SU-DHL-6 (cell line): ENCODE data around the gene CBFA2T3.
"Not testable (repeated sequence)": the region's sequence is repeated elsewhere in the genome, so short reads cannot be mapped to it uniquely, and the experiment has no call there.

Experiments
- H2AFZ ChIP-seq: fragments of 200-600 bp; sonication (generic); 2 replicates; pipeline ENCODE4 v1.6.1; 2014; ENCODE audit warnings: low read depth, mild to moderate bottlenecking, moderate library complexity, mixed read lengths, antibody characterized with exemption, low read length; ENCODE audit not compliant: severe bottlenecking
- H3F3A ChIP-seq: fragments of 200-600 bp; shearing (Covaris generic); 2 replicates; pipeline ENCODE4 v1.6.0; 2016; ENCODE audit warnings: antibody characterized with exemption, mild to moderate bottlenecking; ENCODE audit not compliant: insufficient read depth
- H3K27ac ChIP-seq: fragments of 200-600 bp; sonication (generic); 2 replicates; pipeline ENCODE4 v1.5.1; 2016; ENCODE audit warnings: low read depth, mild to moderate bottlenecking, low read length, moderate library complexity, mixed read lengths
- H3K27me3 ChIP-seq: fragments of 200-600 bp; sonication (generic), shearing (Covaris generic); 2 replicates; pipeline ENCODE4 v1.6.0; 2014; ENCODE audit warnings: mild to moderate bottlenecking, low read length
- H3K36me3 ChIP-seq: fragments of 200-600 bp; sonication (generic); 2 replicates; pipeline ENCODE4 v1.6.1; 2014; ENCODE audit warnings: mild to moderate bottlenecking, low read length, mixed read lengths
- H3K4me2 ChIP-seq: fragments of 300-600, 200-600 bp; shearing (Covaris generic), sonication (generic); 2 replicates; pipeline ENCODE4 v1.6.0; 2014; ENCODE audit warnings: low read length, low read depth, mild to moderate bottlenecking; ENCODE audit not compliant: poor library complexity, severe bottlenecking
- H3K4me3 ChIP-seq: fragments of 200-600 bp; sonication (generic); 2 replicates; pipeline ENCODE4 v1.5.1; 2014; ENCODE audit warnings: antibody characterized with exemption, low read length, mild to moderate bottlenecking, mixed read lengths; ENCODE audit not compliant: insufficient read depth, poor library complexity, severe bottlenecking
- H3K79me2 ChIP-seq: fragments of 200-600 bp; sonication (generic); 2 replicates; pipeline ENCODE4 v1.6.1; 2014; ENCODE audit warnings: mild to moderate bottlenecking, low read length, moderate library complexity; ENCODE audit not compliant: insufficient read depth
- H3K9ac ChIP-seq: fragments of 200-600 bp; sonication (generic); 2 replicates; pipeline ENCODE4 v1.7.0; 2014; ENCODE audit warnings: mild to moderate bottlenecking, low read length
- H3K9me2 ChIP-seq: fragments of 200-600 bp; sonication (generic); replicated peaks from 2 replicates; pipeline ENCODE4 v1.6.1; 2014; ENCODE audit warnings: low read length; ENCODE audit not compliant: insufficient read depth
- H3K9me3 ChIP-seq: fragments of 200-600 bp; sonication (generic); 2 replicates; pipeline ENCODE4 v1.6.1; 2014; ENCODE audit warnings: low read length, mixed read lengths; ENCODE audit not compliant: insufficient read depth
- H4K20me1 ChIP-seq: fragments of 200-600 bp; sonication (generic); 2 replicates; pipeline ENCODE4 v1.6.1; 2014; ENCODE audit warnings: low read depth, mild to moderate bottlenecking, antibody characterized with exemption, low read length, moderate library complexity, mixed read lengths
- CTCF ChIP-seq: fragments of 200-600 bp; sonication (generic); IDR thresholded peaks from one replicate; pipeline ENCODE4 v1.5.1; 2017; ENCODE audit warnings: antibody characterized with exemption, mild to moderate bottlenecking, low read length, moderate library complexity; ENCODE audit not compliant: insufficient read depth, poor library complexity, severe bottlenecking
- EZH2phosphoT487 ChIP-seq: fragments of 200-600 bp; sonication (generic), shearing (Covaris generic); conservative IDR thresholded peaks from 2 replicates; pipeline ENCODE4 v1.6.1; 2018; ENCODE audit warnings: mild to moderate bottlenecking, antibody characterized with exemption, low read length, moderate library complexity, mixed read lengths

The CBFA2T3 gene

GRCh38 chr16:88896238-88897070, 80.6 kb downstream of the CBFA2T3 start:
- H3F3A ChIP-seq: no peaks in the 10 kb centered on the region
- no peaks in the 10 kb centered on the region for H3K9me2 ChIP-seq
- H3K36me3 ChIP-seq: no peaks in the 10 kb centered on the region
- no peak for TF ChIP-seq CTCF
- TF ChIP-seq EZH2phosphoT487: no peak
- no peak overlapping the region for H3K27ac ChIP-seq
- no peaks in the 10 kb centered on the region for H3K9me3 ChIP-seq
- peaks cover 4% of the 10 kb centered on the region; the same call in 1 of the 2 replicates for H3K79me2 ChIP-seq
- H3K9ac ChIP-seq: no peak overlapping the region
- no peak overlapping the region for H3K4me2 ChIP-seq
- no peaks in the 10 kb centered on the region for H3K27me3 ChIP-seq
- H4K20me1 ChIP-seq: no peaks in the 10 kb centered on the region; the same call in 1 of the 2 replicates
- H3K4me3 ChIP-seq: no peak overlapping the region
- H2AFZ ChIP-seq: no peak overlapping the region

- H3K79me2 ChIP-seq: no peaks in the 10 kb centered on the region; the same call in 1 of the 2 replicates
- no peaks in the 10 kb centered on the region; the same call in 1 of the 2 replicates for H4K20me1 ChIP-seq
- no peak overlapping the region for H3K4me3 ChIP-seq
- no peaks in the 10 kb centered on the region for H3K36me3 ChIP-seq
- H3F3A ChIP-seq: no peaks in the 10 kb centered on the region
- H3K27ac ChIP-seq: no peak overlapping the region
- TF ChIP-seq CTCF: no peak
- TF ChIP-seq EZH2phosphoT487: no peak
- no peaks in the 10 kb centered on the region for H3K9me3 ChIP-seq
- no peak overlapping the region for H2AFZ ChIP-seq
- H3K4me2 ChIP-seq: no peak overlapping the region
- H3K27me3 ChIP-seq: no peaks in the 10 kb centered on the region
- no peak overlapping the region for H3K9ac ChIP-seq
- H3K9me2 ChIP-seq: no peaks in the 10 kb centered on the region
Observed at GRCh38 chr16:88895335-88895734, 81.7 kb downstream of the CBFA2T3 start.

- no peak overlapping the region for H3K27ac ChIP-seq
Observed at GRCh38 chr16:88894681-88895300, 82.2 kb downstream of the CBFA2T3 start.

GRCh38 chr16:88894266-88894665, 82.7 kb downstream of the CBFA2T3 start:
- H3K27me3 ChIP-seq, H3K79me2 ChIP-seq, H3K36me3 ChIP-seq, H3K27ac ChIP-seq, H4K20me1 ChIP-seq, H3K9me3 ChIP-seq, H3F3A ChIP-seq, H3K4me3 ChIP-seq, H3K9ac ChIP-seq, H2AFZ ChIP-seq, H3K4me2 ChIP-seq, H3K9me2 ChIP-seq: not testable (repeated sequence)

More at GRCh38 chr16:88894681-88895300, 82.2 kb downstream of the CBFA2T3 start:
- no peak overlapping the region for H3K9ac ChIP-seq
- no peaks in the 10 kb centered on the region for H3K9me3 ChIP-seq
- no peak overlapping the region for H3K4me2 ChIP-seq
- no peak overlapping the region for H2AFZ ChIP-seq
- no peak overlapping the region for H3K4me3 ChIP-seq
- no peaks in the 10 kb centered on the region for H3K9me2 ChIP-seq
- no peak for TF ChIP-seq EZH2phosphoT487
- TF ChIP-seq CTCF: no peak
- H3F3A ChIP-seq: no peaks in the 10 kb centered on the region
- H3K27me3 ChIP-seq: no peaks in the 10 kb centered on the region
- no peaks in the 10 kb centered on the region for H3K36me3 ChIP-seq
- H3K79me2 ChIP-seq: no peaks in the 10 kb centered on the region
- H4K20me1 ChIP-seq: no peaks in the 10 kb centered on the region; the same call in 1 of the 2 replicates
